ENCODE data around the gene GPSM1.

GPSM1 gene

GRCh38 chr9:136332482-136332983, 5.2 kb downstream of the GPSM1 start:
- Histone ChIP-seq H3K9me3 (ENCODE audit: insufficient read depth, low read depth, low read length) (no peaks in the 10 kb centered on the region), H3K9ac (ENCODE audit: low read depth, low read length) (no peak overlapping the region), H3K4me3 (ENCODE audit: low read length) (no peak overlapping the region), H3K27me3 (ENCODE audit: insufficient read depth, low read length) (no peaks in the 10 kb centered on the region), H3K27ac (ENCODE audit: low read length) (no peak overlapping the region), H3K36me3 (ENCODE audit: insufficient read depth, low read depth, low read length) (no peaks in the 10 kb centered on the region), H3K4me1 (ENCODE audit: insufficient read depth, low read length) (no peaks in the 10 kb centered on the region)

- H3K4me3 ChIP-seq (ENCODE audit: low read length), result no peak overlapping the region
- no peaks in the 10 kb centered on the region for H3K9me3 ChIP-seq (ENCODE audit: insufficient read depth, low read depth, low read length)
- no peak overlapping the region for H3K9ac ChIP-seq (ENCODE audit: low read depth, low read length)
- H3K4me1 ChIP-seq (ENCODE audit: insufficient read depth, low read length), result no peaks in the 10 kb centered on the region
- no peak overlapping the region for H3K27ac ChIP-seq (ENCODE audit: low read length)
- H3K27me3 ChIP-seq (ENCODE audit: insufficient read depth, low read length), result no peaks in the 10 kb centered on the region
- no peaks in the 10 kb centered on the region for H3K36me3 ChIP-seq (ENCODE audit: insufficient read depth, low read depth, low read length)
These were observed 5.7 kb downstream of the GPSM1 start for GRCh38 chr9:136333045-136333444.

- Histone ChIP-seq H3K4me1 (ENCODE audit: insufficient read depth, low read length) (no peaks in the 10 kb centered on the region), H3K27ac (ENCODE audit: low read length) (no peak overlapping the region), H3K4me3 (ENCODE audit: low read length) (no peak overlapping the region), H3K36me3 (ENCODE audit: insufficient read depth, low read depth, low read length) (no peaks in the 10 kb centered on the region), H3K9ac (ENCODE audit: low read depth, low read length) (no peak overlapping the region), H3K27me3 (ENCODE audit: insufficient read depth, low read length) (no peaks in the 10 kb centered on the region), H3K9me3 (ENCODE audit: insufficient read depth, low read depth, low read length) (no peaks in the 10 kb centered on the region)
These were observed 6.1 kb downstream of the GPSM1 start for GRCh38 chr9:136333486-136333885.

- Histone ChIP-seq H3K27me3 (ENCODE audit: insufficient read depth, low read length) (no peaks in the 10 kb centered on the region), H3K4me3 (ENCODE audit: low read length) (no peak overlapping the region), H3K9ac (ENCODE audit: low read depth, low read length) (no peak overlapping the region), H3K4me1 (ENCODE audit: insufficient read depth, low read length) (no peaks in the 10 kb centered on the region), H3K36me3 (ENCODE audit: insufficient read depth, low read depth, low read length) (no peaks in the 10 kb centered on the region), H3K9me3 (ENCODE audit: insufficient read depth, low read depth, low read length) (no peaks in the 10 kb centered on the region), H3K27ac (ENCODE audit: low read length) (no peak overlapping the region)
These were observed 7.2 kb downstream of the GPSM1 start for GRCh38 chr9:136334541-136334940.

GRCh38 chr9:136335296-136336155, 8.2 kb downstream of the GPSM1 start:
- Histone ChIP-seq H3K4me1 (ENCODE audit: insufficient read depth, low read length) (no peaks in the 10 kb centered on the region), H3K9me3 (ENCODE audit: insufficient read depth, low read depth, low read length) (no peaks in the 10 kb centered on the region), H3K27ac (ENCODE audit: low read length) (no peak overlapping the region), H3K4me3 (ENCODE audit: low read length) (no peak overlapping the region), H3K36me3 (ENCODE audit: insufficient read depth, low read depth, low read length) (no peaks in the 10 kb centered on the region), H3K27me3 (ENCODE audit: insufficient read depth, low read length) (no peaks in the 10 kb centered on the region), H3K9ac (ENCODE audit: low read depth, low read length) (no peak overlapping the region)

GRCh38 chr9:136336156-136336870, 9.0 kb downstream of the GPSM1 start:
- H3K27ac ChIP-seq (ENCODE audit: low read length), result no peak overlapping the region
- no peak overlapping the region for H3K4me3 ChIP-seq (ENCODE audit: low read length)
- no peaks in the 10 kb centered on the region for H3K27me3 ChIP-seq (ENCODE audit: insufficient read depth, low read length)
- no peaks in the 10 kb centered on the region for H3K9me3 ChIP-seq (ENCODE audit: insufficient read depth, low read depth, low read length)
- H3K9ac ChIP-seq (ENCODE audit: low read depth, low read length), result no peak overlapping the region
- H3K36me3 ChIP-seq (ENCODE audit: insufficient read depth, low read depth, low read length), result no peaks in the 10 kb centered on the region
- no peaks in the 10 kb centered on the region for H3K4me1 ChIP-seq (ENCODE audit: insufficient read depth, low read length)

GRCh38 chr9:136336881-136337280, 9.5 kb downstream of the GPSM1 start:
- Histone ChIP-seq H3K36me3 (ENCODE audit: insufficient read depth, low read depth, low read length) (no peaks in the 10 kb centered on the region), H3K4me3 (ENCODE audit: low read length) (no peak overlapping the region), H3K4me1 (ENCODE audit: insufficient read depth, low read length) (no peaks in the 10 kb centered on the region), H3K9me3 (ENCODE audit: insufficient read depth, low read depth, low read length) (no peaks in the 10 kb centered on the region), H3K9ac (ENCODE audit: low read depth, low read length) (no peak overlapping the region), H3K27me3 (ENCODE audit: insufficient read depth, low read length) (no peaks in the 10 kb centered on the region), H3K27ac (ENCODE audit: low read length) (no peak overlapping the region)

- no peak overlapping the region for H3K9ac ChIP-seq (ENCODE audit: low read depth, low read length)
- H3K36me3 ChIP-seq (ENCODE audit: insufficient read depth, low read depth, low read length), result no peaks in the 10 kb centered on the region
These were observed 10.4 kb downstream of the GPSM1 start for GRCh38 chr9:136337416-136338395.

GRCh38 chr9:136338511-136338910, 11.2 kb downstream of the GPSM1 start:
- H3K4me1 ChIP-seq (ENCODE audit: insufficient read depth, low read length), result no peaks in the 10 kb centered on the region
- H3K9me3 ChIP-seq (ENCODE audit: insufficient read depth, low read depth, low read length), result no peaks in the 10 kb centered on the region
- no peak overlapping the region for H3K27ac ChIP-seq (ENCODE audit: low read length)
- H3K36me3 ChIP-seq (ENCODE audit: insufficient read depth, low read depth, low read length), result no peaks in the 10 kb centered on the region
- H3K27me3 ChIP-seq (ENCODE audit: insufficient read depth, low read length), result no peaks in the 10 kb centered on the region
- no peak overlapping the region for H3K9ac ChIP-seq (ENCODE audit: low read depth, low read length)
- H3K4me3 ChIP-seq (ENCODE audit: low read length), result no peak overlapping the region

More at GRCh38 chr9:136337416-136338395, 10.4 kb downstream of the GPSM1 start:
- no peaks in the 10 kb centered on the region for H3K9me3 ChIP-seq (ENCODE audit: insufficient read depth, low read depth, low read length)
- H3K27me3 ChIP-seq (ENCODE audit: insufficient read depth, low read length), result no peaks in the 10 kb centered on the region
- no peak overlapping the region for H3K27ac ChIP-seq (ENCODE audit: low read length)
- no peak overlapping the region for H3K4me3 ChIP-seq (ENCODE audit: low read length)
- no peaks in the 10 kb centered on the region for H3K4me1 ChIP-seq (ENCODE audit: insufficient read depth, low read length)

- no peaks in the 10 kb centered on the region for H3K27me3 ChIP-seq (ENCODE audit: insufficient read depth, low read length)
These were observed 12.0 kb downstream of the GPSM1 start for GRCh38 chr9:136339173-136339957.

GRCh38 chr9:136339958-136340310, 12.6 kb downstream of the GPSM1 start:
- no peak overlapping the region for H3K4me3 ChIP-seq (ENCODE audit: low read length)
- H3K36me3 ChIP-seq (ENCODE audit: insufficient read depth, low read depth, low read length), result no peaks in the 10 kb centered on the region
- H3K9ac ChIP-seq (ENCODE audit: low read depth, low read length), result no peak overlapping the region
- H3K27ac ChIP-seq (ENCODE audit: low read length), result no peak overlapping the region
- H3K27me3 ChIP-seq (ENCODE audit: insufficient read depth, low read length), result no peaks in the 10 kb centered on the region
- no peaks in the 10 kb centered on the region for H3K9me3 ChIP-seq (ENCODE audit: insufficient read depth, low read depth, low read length)
- no peaks in the 10 kb centered on the region for H3K4me1 ChIP-seq (ENCODE audit: insufficient read depth, low read length)

More at GRCh38 chr9:136339173-136339957, 12.0 kb downstream of the GPSM1 start:
- no peaks in the 10 kb centered on the region for H3K4me1 ChIP-seq (ENCODE audit: insufficient read depth, low read length)
- no peak overlapping the region for H3K9ac ChIP-seq (ENCODE audit: low read depth, low read length)
- H3K36me3 ChIP-seq (ENCODE audit: insufficient read depth, low read depth, low read length), result no peaks in the 10 kb centered on the region
- no peaks in the 10 kb centered on the region for H3K9me3 ChIP-seq (ENCODE audit: insufficient read depth, low read depth, low read length)
- no peak overlapping the region for H3K4me3 ChIP-seq (ENCODE audit: low read length)
- no peak overlapping the region for H3K27ac ChIP-seq (ENCODE audit: low read length)

Measured in iPS-20b (cell line).